ENCODE measurements around the gene CPEB3. TPM values are rescaled to one million over a fixed set of nuclear protein-coding genes. Genes with fewer than 3 reads are reported as not detected.
"Not testable (repeated sequence)": the region's sequence is repeated elsewhere in the genome, so short reads cannot be mapped to it uniquely, and the experiment has no call there.

CPEB3 gene
- polyA plus RNA-seq, 4 donors: 1.5 to 3.7 (median 1.7) TPM

GRCh38 chr10:92239151-92239599, 51.7 kb downstream of the CPEB3 start:
- H3K27me3 ChIP-seq (ENCODE audit: control insufficient read depth in 3 of 3, insufficient read depth in 3 of 3, low read length in 3 of 3): no peaks in the 10 kb centered on the region
- peak overlapping the region; percentile 48 to 80 (median 70) for H3K4me3 ChIP-seq (ENCODE audit: low read depth in 1 of 3, low read length in 3 of 3)
- H3K27ac ChIP-seq (ENCODE audit: low read depth in 1 of 3, low read length in 2 of 3): peak overlapping the region; percentile 37 to 95 (median 83)
- 15 to 34% (median 15%) methylated on average over 20 to 27 of the region's 27 CpGs for WGBS, 3 donors
- DNase-seq: no peak
- no peaks in the 10 kb centered on the region for H3K9me3 ChIP-seq (ENCODE audit: control insufficient read depth in 2 of 2, insufficient read depth in 1 of 2, low read depth in 1 of 2, low read length in 1 of 2)
- H3K36me3 ChIP-seq (ENCODE audit: control insufficient read depth in 3 of 3, insufficient read depth in 2 of 3, low read depth in 1 of 3, low read length in 3 of 3): peaks cover 0 to 5% (median 0%) of the 10 kb centered on the region in 3 donors
- H3K4me1 ChIP-seq (ENCODE audit: control insufficient read depth in 3 of 3, insufficient read depth in 2 of 3, low read depth in 1 of 3, low read length in 2 of 3): peaks cover 3 to 11% (median 10%) of the 10 kb centered on the region in 3 donors
- no peak for FAIRE-seq

- no peak for FAIRE-seq
- DNase-seq: peak; percentile 74 to 84
- H3K4me3 ChIP-seq (ENCODE audit: low read depth in 1 of 3, low read length in 3 of 3): peak overlapping the region in 2 of 3 donors; percentile 70 to 80
- no peaks in the 10 kb centered on the region for H3K9me3 ChIP-seq (ENCODE audit: control insufficient read depth in 2 of 2, insufficient read depth in 1 of 2, low read depth in 1 of 2, low read length in 1 of 2)
- peaks cover 0 to 7% (median 0%) of the 10 kb centered on the region in 3 donors for H3K36me3 ChIP-seq (ENCODE audit: control insufficient read depth in 3 of 3, insufficient read depth in 2 of 3, low read depth in 1 of 3, low read length in 3 of 3)
- no peaks in the 10 kb centered on the region for H3K27me3 ChIP-seq (ENCODE audit: control insufficient read depth in 3 of 3, insufficient read depth in 3 of 3, low read length in 3 of 3)
- H3K27ac ChIP-seq (ENCODE audit: low read depth in 1 of 3, low read length in 2 of 3): peak overlapping the region; percentile 9 to 83 (median 37)
- WGBS, 3 donors: 12 to 56% (median 39%) methylated on average over 8 of the region's 8 CpGs
- peaks cover 3 to 11% (median 10%) of the 10 kb centered on the region in 3 donors for H3K4me1 ChIP-seq (ENCODE audit: control insufficient read depth in 3 of 3, insufficient read depth in 2 of 3, low read depth in 1 of 3, low read length in 2 of 3)
These were observed 52.2 kb downstream of the CPEB3 start for GRCh38 chr10:92238586-92239098.

- Histone ChIP-seq H3K36me3 (ENCODE audit: control insufficient read depth in 3 of 3, insufficient read depth in 2 of 3, low read depth in 1 of 3, low read length in 3 of 3) (peaks cover 0 to 8% (median 1%) of the 10 kb centered on the region in 3 donors), H3K27ac (ENCODE audit: low read depth in 1 of 3, low read length in 2 of 3) (peak overlapping the region in 2 of 3 donors; percentile 23 to 37), H3K9me3 (ENCODE audit: control insufficient read depth in 2 of 2, insufficient read depth in 1 of 2, low read depth in 1 of 2, low read length in 1 of 2) (no peaks in the 10 kb centered on the region), H3K27me3 (ENCODE audit: control insufficient read depth in 3 of 3, insufficient read depth in 3 of 3, low read length in 3 of 3) (no peaks in the 10 kb centered on the region), H3K4me1 (ENCODE audit: control insufficient read depth in 3 of 3, insufficient read depth in 2 of 3, low read depth in 1 of 3, low read length in 2 of 3) (peaks cover 3 to 11% (median 10%) of the 10 kb centered on the region in 3 donors), H3K4me3 (ENCODE audit: low read depth in 1 of 3, low read length in 3 of 3) (peak overlapping the region in 2 of 3 donors; percentile 70 to 80)
- DNase-seq (peak in 1 of 2 donors; percentile 14), FAIRE-seq (no peak)
- WGBS, 3 donors: 52 to 75% (median 60%) methylated on average over 3 of the region's 3 CpGs
These were observed 52.8 kb downstream of the CPEB3 start for GRCh38 chr10:92238054-92238585.

GRCh38 chr10:92231196-92231595, 59.7 kb downstream of the CPEB3 start:
- H3K4me1 ChIP-seq (ENCODE audit: control insufficient read depth in 3 of 3, insufficient read depth in 2 of 3, low read depth in 1 of 3, low read length in 2 of 3): no peaks in the 10 kb centered on the region
- no peak overlapping the region for H3K4me3 ChIP-seq (ENCODE audit: low read depth in 1 of 3, low read length in 3 of 3)
- 68 to 91% (median 71%) methylated on average over 1 of the region's 1 CpG for WGBS, 3 donors
- H3K36me3 ChIP-seq (ENCODE audit: control insufficient read depth in 3 of 3, insufficient read depth in 2 of 3, low read depth in 1 of 3, low read length in 3 of 3): peaks cover 0 to 14% (median 2%) of the 10 kb centered on the region in 3 donors
- no peak for FAIRE-seq
- no peak for DNase-seq
- no peak overlapping the region for H3K27ac ChIP-seq (ENCODE audit: low read depth in 1 of 3, low read length in 2 of 3)
- no peaks in the 10 kb centered on the region for H3K9me3 ChIP-seq (ENCODE audit: control insufficient read depth in 2 of 2, insufficient read depth in 1 of 2, low read depth in 1 of 2, low read length in 1 of 2)
- no peaks in the 10 kb centered on the region for H3K27me3 ChIP-seq (ENCODE audit: control insufficient read depth in 3 of 3, insufficient read depth in 3 of 3, low read length in 3 of 3)

GRCh38 chr10:92222603-92223262, 68.1 kb downstream of the CPEB3 start:
- FAIRE-seq: no peak

GRCh38 chr10:92219559-92219958, 71.3 kb downstream of the CPEB3 start:
- FAIRE-seq (no peak), DNase-seq (no peak)

More at GRCh38 chr10:92222603-92223262, 68.1 kb downstream of the CPEB3 start:
- Histone ChIP-seq H3K27ac (ENCODE audit: low read depth in 1 of 3, low read length in 2 of 3) (no peak overlapping the region), H3K4me1 (ENCODE audit: control insufficient read depth in 3 of 3, insufficient read depth in 2 of 3, low read depth in 1 of 3, low read length in 2 of 3) (no peaks in the 10 kb centered on the region), H3K9me3 (ENCODE audit: control insufficient read depth in 2 of 2, insufficient read depth in 1 of 2, low read depth in 1 of 2, low read length in 1 of 2) (no peaks in the 10 kb centered on the region), H3K4me3 (ENCODE audit: low read depth in 1 of 3, low read length in 3 of 3) (no peak overlapping the region), H3K27me3 (ENCODE audit: control insufficient read depth in 3 of 3, insufficient read depth in 3 of 3, low read length in 3 of 3) (no peaks in the 10 kb centered on the region), H3K36me3 (ENCODE audit: control insufficient read depth in 3 of 3, insufficient read depth in 2 of 3, low read depth in 1 of 3, low read length in 3 of 3) (peaks cover 0 to 8% (median 3%) of the 10 kb centered on the region in 3 donors)
- DNase-seq: no peak
- WGBS, 3 donors: 87 to 97% (median 91%) methylated on average over 1 of the region's 1 CpG

GRCh38 chr10:92218569-92218968, 72.3 kb downstream of the CPEB3 start:
- Histone ChIP-seq H3K9me3 (ENCODE audit: control insufficient read depth in 2 of 2, insufficient read depth in 1 of 2, low read depth in 1 of 2, low read length in 1 of 2) (no peaks in the 10 kb centered on the region), H3K4me3 (ENCODE audit: low read depth in 1 of 3, low read length in 3 of 3) (no peak overlapping the region), H3K4me1 (ENCODE audit: control insufficient read depth in 3 of 3, insufficient read depth in 2 of 3, low read depth in 1 of 3, low read length in 2 of 3) (no peaks in the 10 kb centered on the region), H3K36me3 (ENCODE audit: control insufficient read depth in 3 of 3, insufficient read depth in 2 of 3, low read depth in 1 of 3, low read length in 3 of 3) (peaks cover 0 to 8% (median 0%) of the 10 kb centered on the region in 3 donors), H3K27ac (ENCODE audit: low read depth in 1 of 3, low read length in 2 of 3) (no peak overlapping the region), H3K27me3 (ENCODE audit: control insufficient read depth in 3 of 3, insufficient read depth in 3 of 3, low read length in 3 of 3) (no peaks in the 10 kb centered on the region)
- no peak for DNase-seq
- FAIRE-seq: no peak
- 96 to 99% (median 99%) methylated on average over 3 of the region's 3 CpGs for WGBS, 3 donors

More at GRCh38 chr10:92219559-92219958, 71.3 kb downstream of the CPEB3 start:
- no peaks in the 10 kb centered on the region for H3K27me3 ChIP-seq (ENCODE audit: control insufficient read depth in 3 of 3, insufficient read depth in 3 of 3, low read length in 3 of 3)
- H3K4me1 ChIP-seq (ENCODE audit: control insufficient read depth in 3 of 3, insufficient read depth in 2 of 3, low read depth in 1 of 3, low read length in 2 of 3): no peaks in the 10 kb centered on the region
- peaks cover 0 to 8% (median 3%) of the 10 kb centered on the region in 3 donors for H3K36me3 ChIP-seq (ENCODE audit: control insufficient read depth in 3 of 3, insufficient read depth in 2 of 3, low read depth in 1 of 3, low read length in 3 of 3)
- H3K9me3 ChIP-seq (ENCODE audit: control insufficient read depth in 2 of 2, insufficient read depth in 1 of 2, low read depth in 1 of 2, low read length in 1 of 2): no peaks in the 10 kb centered on the region
- no peak overlapping the region for H3K4me3 ChIP-seq (ENCODE audit: low read depth in 1 of 3, low read length in 3 of 3)
- no peak overlapping the region for H3K27ac ChIP-seq (ENCODE audit: low read depth in 1 of 3, low read length in 2 of 3)
- 85 to 93% (median 90%) methylated on average over 6 of the region's 6 CpGs for WGBS, 3 donors

GRCh38 chr10:92216608-92217007, 74.3 kb downstream of the CPEB3 start:
- H3K27ac ChIP-seq (ENCODE audit: low read depth in 1 of 3, low read length in 2 of 3); H3K4me1 ChIP-seq (ENCODE audit: control insufficient read depth in 3 of 3, insufficient read depth in 2 of 3, low read depth in 1 of 3, low read length in 2 of 3); H3K27me3 ChIP-seq (ENCODE audit: control insufficient read depth in 3 of 3, insufficient read depth in 3 of 3, low read length in 3 of 3); H3K9me3 ChIP-seq (ENCODE audit: control insufficient read depth in 2 of 2, insufficient read depth in 1 of 2, low read depth in 1 of 2, low read length in 1 of 2); H3K36me3 ChIP-seq (ENCODE audit: control insufficient read depth in 3 of 3, insufficient read depth in 2 of 3, low read depth in 1 of 3, low read length in 3 of 3); H3K4me3 ChIP-seq (ENCODE audit: low read depth in 1 of 3, low read length in 3 of 3); DNase-seq; FAIRE-seq: not testable (repeated sequence)
- 90 to 96% (median 94%) methylated on average over 12 of the region's 12 CpGs for WGBS, 3 donors

Measured in small intestine (tissue), 7 donors.